HG03565 (cell line): ENCODE measurements around the gene KMT2C.

Experiments used
- ATAC-seq: cut with Tn5 transposase; IDR thresholded peaks from one replicate; pipeline ENCODE4 v1.9.1; 2021; ENCODE audit warnings: mild to moderate bottlenecking, moderate library complexity; ENCODE audit not compliant: unreplicated experiment

KMT2C gene

GRCh38 chr7:152152267-152152666, 283.5 kb downstream of the KMT2C start:
- ATAC-seq: no peak

DNA sequence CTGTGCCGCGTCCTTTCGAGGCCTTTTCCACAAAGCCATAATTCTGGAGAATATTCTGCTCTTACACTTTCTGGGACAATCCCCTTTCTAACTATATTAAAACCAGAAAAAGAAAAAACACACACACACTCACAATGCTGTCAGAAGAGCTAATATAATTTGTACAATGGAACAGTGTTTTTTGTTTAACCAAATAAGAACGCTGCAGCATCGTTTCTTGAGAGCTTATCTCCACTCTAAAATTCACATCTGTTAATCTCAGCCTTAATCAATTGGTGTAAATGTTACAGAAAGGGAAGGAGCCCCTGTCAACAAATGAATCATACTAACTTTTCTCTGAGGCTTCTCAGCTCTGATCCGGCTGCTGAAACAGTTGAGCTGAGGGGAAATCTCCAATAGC, 286.4 kb downstream of the KMT2C start:
- ATAC-seq: no peak

- no peak for ATAC-seq
Measured at GRCh38 chr7:152148706-152149105, 287.1 kb downstream of the KMT2C start.

GRCh38 chr7:152145853-152146466, 289.8 kb downstream of the KMT2C start:
- no peak for ATAC-seq

- ATAC-seq: no peak
Measured at GRCh38 chr7:152144557-152145245, 291.1 kb downstream of the KMT2C start.

GRCh38 chr7:152142976-152143595, 292.7 kb downstream of the KMT2C start:
- ATAC-seq: no peak

DNA sequence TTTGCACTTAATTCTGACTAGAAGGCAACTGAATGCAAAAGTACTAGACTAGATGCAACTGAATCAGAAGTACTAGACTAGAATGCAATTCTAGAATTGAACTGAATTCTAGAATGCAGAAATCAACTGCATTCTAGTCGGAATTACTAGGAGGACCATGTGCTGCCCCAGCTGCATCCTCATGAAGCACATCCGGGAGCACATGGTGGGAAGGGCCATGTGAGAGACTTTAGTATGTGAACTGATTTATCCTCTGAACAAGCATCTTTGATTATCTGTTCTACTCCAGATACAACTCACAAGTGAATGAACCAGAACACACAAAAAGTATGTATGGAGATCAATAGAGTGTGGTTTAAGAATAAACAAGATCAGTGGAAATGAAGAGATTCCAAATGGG, 295.2 kb downstream of the KMT2C start:
- ATAC-seq: no peak

- no peak for ATAC-seq
Measured at GRCh38 chr7:152140067-152140466, 295.7 kb downstream of the KMT2C start.

GRCh38 chr7:152137476-152138025, 298.3 kb downstream of the KMT2C start:
- no peak for ATAC-seq

DNA sequence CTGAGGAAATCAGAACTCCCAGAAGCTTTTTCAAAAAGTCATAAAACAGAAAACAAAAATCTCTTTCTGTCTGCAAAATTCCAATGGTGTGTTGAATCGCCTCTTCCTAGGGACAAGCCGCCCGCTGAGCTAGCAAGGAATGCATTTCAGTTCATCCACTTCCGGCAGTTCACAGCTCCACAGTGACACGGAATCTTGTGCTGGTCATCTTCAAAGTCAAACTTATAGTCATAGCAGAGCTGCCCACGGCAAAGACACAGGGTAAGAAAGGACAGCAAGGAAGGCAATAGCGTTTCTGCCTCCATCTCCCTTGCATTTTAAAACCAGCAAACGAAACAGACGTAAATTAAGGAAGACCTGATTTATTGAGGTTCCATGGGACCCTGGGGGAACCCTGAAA, 299.1 kb downstream of the KMT2C start:
- no peak for ATAC-seq

GRCh38 chr7:152133804-152134203, 302.0 kb downstream of the KMT2C start:
- no peak for ATAC-seq

GRCh38 chr7:152132812-152133211, 303.0 kb downstream of the KMT2C start:
- no peak for ATAC-seq

DNA sequence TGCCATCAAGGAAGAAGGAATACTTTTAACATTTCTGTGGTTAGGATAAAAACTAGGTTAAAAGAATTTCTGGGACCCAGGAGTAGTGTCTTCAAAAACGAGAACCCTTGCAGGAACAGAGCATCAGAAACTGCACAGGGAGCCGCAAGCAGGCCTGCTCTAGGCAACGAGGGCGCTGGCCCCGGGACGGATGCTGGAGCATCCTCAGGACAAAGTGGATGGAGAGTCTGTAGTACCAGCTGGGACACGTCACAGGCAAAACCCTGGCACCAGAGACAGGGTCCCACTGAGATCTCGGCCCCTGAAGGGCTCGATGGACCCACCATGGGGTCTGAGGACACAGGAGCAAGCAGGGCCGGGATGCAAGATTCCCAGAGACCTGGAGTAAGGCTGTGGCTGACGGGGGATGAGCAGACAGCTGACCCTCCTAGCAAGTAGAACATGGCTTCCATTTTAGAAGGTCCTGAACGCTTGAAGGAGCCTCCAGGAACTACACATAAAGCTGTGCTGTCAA, 303.8 kb downstream of the KMT2C start:
- no peak for ATAC-seq

DNA sequence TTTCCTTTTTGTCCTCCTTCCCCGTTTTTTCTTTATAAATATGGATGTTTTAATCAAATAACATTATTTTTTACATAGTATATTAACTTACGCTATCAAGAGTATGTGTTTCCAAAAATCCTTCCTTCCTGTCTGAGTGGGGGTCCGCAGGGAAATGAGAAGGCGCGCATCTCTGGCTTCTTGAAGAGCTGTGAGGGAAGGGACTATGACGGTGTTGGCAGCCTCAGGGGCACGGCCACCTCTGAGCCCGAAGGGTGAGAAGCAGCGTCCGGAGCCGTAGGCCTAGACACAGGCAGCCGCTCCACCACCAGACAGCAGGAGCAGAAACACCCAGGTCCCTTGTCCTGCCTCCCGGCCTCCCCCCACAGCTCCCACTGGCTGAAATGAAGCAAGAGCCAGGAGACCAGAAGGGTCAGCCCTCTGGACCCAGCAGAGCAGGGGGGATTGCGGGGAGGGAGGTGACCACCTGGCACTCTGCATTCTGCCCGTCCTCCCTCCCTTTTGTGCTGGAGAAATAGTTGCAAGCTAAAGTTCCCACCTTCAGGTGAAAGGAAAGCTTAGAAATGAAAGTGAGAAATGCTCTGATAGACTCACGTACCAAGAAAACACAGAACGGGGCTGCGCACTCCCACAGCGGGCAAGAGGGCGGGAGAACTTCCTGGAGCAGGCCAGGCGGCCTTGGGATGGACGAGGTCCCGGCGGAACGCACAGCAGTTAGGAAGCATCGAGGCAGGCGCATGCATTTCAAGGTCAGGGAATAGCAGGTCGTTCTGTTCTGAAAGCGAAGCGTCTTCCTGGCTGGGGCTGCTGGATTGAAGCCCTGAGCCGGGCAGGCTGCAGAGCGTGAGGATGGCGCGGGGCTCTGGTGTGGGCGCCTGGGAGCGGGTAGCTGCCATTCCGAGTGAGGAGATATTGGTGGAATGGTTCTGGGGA, 304.9 kb downstream of the KMT2C start:
- ATAC-seq: no peak

DNA sequence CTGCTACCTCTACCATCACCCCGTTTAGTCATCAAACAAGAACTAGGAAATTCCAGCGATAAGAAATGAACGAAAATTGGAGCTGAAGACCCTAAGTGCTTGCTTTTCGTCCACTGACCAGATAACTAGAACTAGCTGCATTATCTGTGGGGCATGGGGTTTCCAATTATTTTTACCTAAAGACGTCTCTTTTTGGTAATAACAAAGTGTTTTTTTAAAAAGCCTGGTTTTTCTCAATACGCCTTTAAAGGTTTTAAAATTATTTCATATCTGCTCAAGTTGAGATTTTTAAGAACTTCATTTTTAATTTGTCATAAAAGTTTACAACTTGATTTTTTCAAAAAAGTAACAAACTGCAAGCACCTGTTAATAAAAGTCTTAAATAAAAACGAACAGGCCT, 306.1 kb downstream of the KMT2C start:
- no peak for ATAC-seq

- no peak for ATAC-seq
Measured at GRCh38 chr7:152128741-152129461, 306.9 kb downstream of the KMT2C start.

- no peak for ATAC-seq
Measured at GRCh38 chr7:152128252-152128651, 307.6 kb downstream of the KMT2C start.

DNA sequence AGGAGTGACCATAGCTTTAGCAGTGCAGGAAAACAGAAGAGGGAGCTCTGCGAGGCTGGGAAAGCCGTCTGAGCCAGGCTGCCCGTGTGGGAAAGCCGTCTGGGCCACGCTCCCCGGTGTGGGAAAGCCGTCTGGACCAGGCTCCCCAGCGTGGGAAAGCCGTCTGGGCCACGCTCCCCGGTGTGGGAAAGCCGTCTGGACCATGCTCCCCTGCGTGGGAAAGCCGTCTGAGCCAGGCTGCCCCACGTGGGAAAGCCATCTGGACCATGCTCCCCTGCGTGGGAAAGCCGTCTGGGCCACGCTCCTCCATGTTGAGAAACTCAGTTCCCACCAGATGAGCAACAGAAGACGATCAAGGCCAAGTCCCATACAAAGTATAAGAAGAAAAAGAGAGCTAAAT, 308.6 kb downstream of the KMT2C start:
- ATAC-seq: no peak

DNA sequence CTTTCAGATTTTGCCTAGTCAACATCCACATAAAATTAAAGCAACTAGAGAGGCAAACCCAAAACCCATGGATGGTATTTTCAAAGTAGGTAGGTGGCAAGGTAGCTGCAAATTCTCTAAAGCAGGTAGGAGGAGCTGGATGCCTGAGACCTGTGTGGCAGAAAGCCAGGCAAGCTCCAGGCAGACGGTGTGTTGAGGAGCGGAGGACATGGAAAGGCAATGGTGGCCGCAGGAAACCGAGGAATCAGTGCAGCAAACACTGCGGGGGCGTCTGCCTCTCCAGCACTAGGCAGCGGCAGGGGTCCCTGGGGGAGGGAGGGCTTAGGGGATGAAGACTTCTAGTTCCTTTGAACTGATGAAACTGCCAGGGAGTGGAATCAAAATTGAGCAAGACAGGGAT, 309.1 kb downstream of the KMT2C start:
- ATAC-seq: no peak

- no peak for ATAC-seq
Measured at GRCh38 chr7:152122540-152122939, 313.3 kb downstream of the KMT2C start.
